ENCODE data around the gene ABHD15.

The ABHD15 gene

GRCh38 chr17:29585080-29585751 lies 18.4 kb upstream of the ABHD15 start:
- no peak for TF ChIP-seq ZNF565 (CRISPR knock-in tag; conservative IDR thresholded peaks at IDR 0.05; ENCODE audit: low read depth)
- no peak for TF ChIP-seq POU6F1 (CRISPR knock-in tag; IDR thresholded peaks at IDR 0.05; ENCODE audit: borderline replicate concordance, low read depth)
- TF ChIP-seq ZNF70 (CRISPR knock-in tag; IDR thresholded peaks at IDR 0.05): no peak
- no peak for TF ChIP-seq CSDC2 (CRISPR knock-in tag; IDR thresholded peaks at IDR 0.05)
- TF ChIP-seq CSRNP3 (CRISPR knock-in tag; IDR thresholded peaks at IDR 0.05): no peak
- ATAC-seq: no peak

GRCh38 chr17:29584452-29585079 lies 17.7 kb upstream of the ABHD15 start:
- no peak for ATAC-seq
- TF ChIP-seq CSRNP3 (CRISPR knock-in tag; IDR thresholded peaks at IDR 0.05) (no peak), ARNTL (CRISPR knock-in tag; IDR thresholded peaks at IDR 0.05; ENCODE audit: borderline replicate concordance, low read depth) (no peak), ZNF565 (CRISPR knock-in tag; conservative IDR thresholded peaks at IDR 0.05; ENCODE audit: low read depth) (no peak), TOX (CRISPR knock-in tag; IDR thresholded peaks at IDR 0.05; ENCODE audit: borderline replicate concordance) (no peak), CSDC2 (CRISPR knock-in tag; IDR thresholded peaks at IDR 0.05) (no peak)

GRCh38 chr17:29583324-29584248 lies 16.7 kb upstream of the ABHD15 start:
- ATAC-seq: no peak
- TF ChIP-seq GLIS3 (CRISPR knock-in tag; IDR thresholded peaks at IDR 0.05) (no peak), PPARA (CRISPR knock-in tag; IDR thresholded peaks at IDR 0.05; ENCODE audit: borderline replicate concordance) (no peak), CSDC2 (CRISPR knock-in tag; IDR thresholded peaks at IDR 0.05) (no peak), OSR1 (CRISPR knock-in tag; IDR thresholded peaks at IDR 0.05) (no peak)

- TF ChIP-seq TCF4 (CRISPR knock-in tag; IDR thresholded peaks at IDR 0.05; ENCODE audit: borderline replicate concordance): no peak
- TF ChIP-seq ARNTL (CRISPR knock-in tag; IDR thresholded peaks at IDR 0.05; ENCODE audit: borderline replicate concordance, low read depth): no peak
- no peak for TF ChIP-seq ESRRG (CRISPR knock-in tag; IDR thresholded peaks at IDR 0.05)
- no peak for TF ChIP-seq OSR1 (CRISPR knock-in tag; IDR thresholded peaks at IDR 0.05)
- no peak for TF ChIP-seq ZNF565 (CRISPR knock-in tag; conservative IDR thresholded peaks at IDR 0.05; ENCODE audit: low read depth)
- no peak for ATAC-seq
Measured at GRCh38 chr17:29582772-29583171, 15.9 kb upstream of the ABHD15 start.

DNA sequence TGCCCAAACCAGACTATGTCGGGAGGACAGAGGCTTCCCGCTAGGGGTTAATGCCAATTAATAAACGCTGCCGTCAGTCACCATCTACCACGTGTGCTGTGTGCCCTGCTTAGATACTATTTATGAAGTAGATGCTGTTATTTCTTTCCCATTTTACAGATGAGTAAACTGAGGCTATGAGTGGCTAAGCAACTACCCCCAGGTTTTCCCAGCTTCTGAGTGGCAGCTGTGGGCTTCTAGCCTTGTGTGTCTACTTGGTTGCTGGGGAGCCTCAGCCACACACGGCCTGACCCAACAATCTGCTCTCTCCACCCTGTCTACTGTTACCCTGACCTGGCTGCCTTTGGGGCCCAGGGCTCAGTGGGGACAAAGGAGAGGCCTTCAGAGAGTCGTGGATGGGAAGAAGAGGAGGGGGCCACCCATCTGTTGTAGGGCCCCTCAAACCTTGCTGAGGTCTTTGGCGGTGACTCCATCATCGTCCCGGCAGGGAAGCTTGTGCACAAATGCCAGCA lies 15.5 kb upstream of the ABHD15 start:
- TF ChIP-seq ZC3H10 (CRISPR knock-in tag; IDR thresholded peaks at IDR 0.05): no peak
- no peak for TF ChIP-seq CSDC2 (CRISPR knock-in tag; IDR thresholded peaks at IDR 0.05)
- TF ChIP-seq POU6F1 (CRISPR knock-in tag; IDR thresholded peaks at IDR 0.05; ENCODE audit: borderline replicate concordance, low read depth): no peak
- no peak for TF ChIP-seq OSR1 (CRISPR knock-in tag; IDR thresholded peaks at IDR 0.05)
- no peak for TF ChIP-seq PPARA (CRISPR knock-in tag; IDR thresholded peaks at IDR 0.05; ENCODE audit: borderline replicate concordance)
- TF ChIP-seq, protein P1, sequence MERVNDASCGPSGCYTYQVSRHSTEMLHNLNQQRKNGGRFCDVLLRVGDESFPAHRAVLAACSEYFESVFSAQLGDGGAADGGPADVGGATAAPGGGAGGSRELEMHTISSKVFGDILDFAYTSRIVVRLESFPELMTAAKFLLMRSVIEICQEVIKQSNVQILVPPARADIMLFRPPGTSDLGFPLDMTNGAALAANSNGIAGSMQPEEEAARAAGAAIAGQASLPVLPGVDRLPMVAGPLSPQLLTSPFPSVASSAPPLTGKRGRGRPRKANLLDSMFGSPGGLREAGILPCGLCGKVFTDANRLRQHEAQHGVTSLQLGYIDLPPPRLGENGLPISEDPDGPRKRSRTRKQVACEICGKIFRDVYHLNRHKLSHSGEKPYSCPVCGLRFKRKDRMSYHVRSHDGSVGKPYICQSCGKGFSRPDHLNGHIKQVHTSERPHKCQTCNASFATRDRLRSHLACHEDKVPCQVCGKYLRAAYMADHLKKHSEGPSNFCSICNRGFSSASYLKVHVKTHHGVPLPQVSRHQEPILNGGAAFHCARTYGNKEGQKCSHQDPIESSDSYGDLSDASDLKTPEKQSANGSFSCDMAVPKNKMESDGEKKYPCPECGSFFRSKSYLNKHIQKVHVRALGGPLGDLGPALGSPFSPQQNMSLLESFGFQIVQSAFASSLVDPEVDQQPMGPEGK (CRISPR knock-in tag; IDR thresholded peaks at IDR 0.05; ENCODE audit: borderline replicate concordance): no peak

More for the DNA sequence above, 15.5 kb upstream of the ABHD15 start:
- no peak for ATAC-seq

Data from SK-N-SH treated with all-trans-retinoic acid at 6 μM for 48 hours (cell line).